Esophagus muscularis mucosa (tissue), 3 donors: ENCODE measurements around the gene RAB35.

Source experiments
- CTCF ChIP-seq, 3 experiments: fragments of 200-600 bp in 2 of 3; fragments of 450-650 bp in 1 of 3; sonication (generic) in 2 of 3; IDR thresholded peaks; one replicate each; pipeline ENCODE4 v1.5.1; 2017 to 2019; ENCODE audit warnings: antibody characterized with exemption in 3 of 3, mild to moderate bottlenecking in 2 of 3, moderate library complexity in 1 of 3
- POLR2A ChIP-seq: fragments of 450-650 bp; IDR thresholded peaks from one replicate; pipeline ENCODE4 v1.6.1; 2017; ENCODE audit warnings: antibody characterized with exemption, moderate library complexity, mild to moderate bottlenecking, low read depth

GRCh38 chr12:120086801-120087621, 29.5 kb downstream of the RAB35 start:
- TF ChIP-seq CTCF (IDR thresholded peaks at IDR 0.05) (peak in 2 of 3 experiments; percentile 96 to 98), POLR2A (no peak)
